Measurements from ENCODE around the gene FRMD4A. TPM values are rescaled to one million over a fixed set of nuclear protein-coding genes. Genes with fewer than 3 reads are reported as not detected.
A peak's percentile ranks its signal among the peaks of the same experiment; 100 is the strongest.
"Not testable (repeated sequence)": the region's sequence is repeated elsewhere in the genome, so short reads cannot be mapped to it uniquely, and the experiment has no call there.

The FRMD4A gene
- total RNA-seq, 2 experiments from 2014 or later, result 7.1 to 7.2 TPM

DNA sequence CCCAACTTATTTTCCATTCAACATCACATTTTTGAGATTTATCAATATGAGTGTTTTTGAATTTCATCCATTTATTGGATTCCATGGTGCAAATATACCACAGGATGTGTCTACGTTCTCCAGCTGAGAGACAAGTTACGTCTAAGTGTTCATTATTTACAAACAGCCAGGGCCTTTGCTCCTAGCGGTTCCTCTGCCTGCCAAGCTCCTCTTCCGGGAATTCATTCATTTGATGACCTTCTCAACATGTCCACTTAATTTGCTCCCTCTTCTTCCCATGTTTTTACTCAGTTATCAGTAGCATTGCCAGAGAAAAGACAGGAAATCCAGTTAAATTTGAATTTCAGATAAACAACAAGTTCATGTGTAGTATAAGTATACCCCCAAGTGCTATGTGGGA, 422.2 kb downstream of the FRMD4A start:
- no peak overlapping the region for H3K27ac Mint-ChIP-seq
- H3K4me3 Mint-ChIP-seq, result no peak overlapping the region
- H3K36me3 Mint-ChIP-seq, result no peaks in the 10 kb centered on the region
- no peak for DNase-seq
- peaks cover 2% of the 10 kb centered on the region for H3K4me1 Mint-ChIP-seq
- no peaks in the 10 kb centered on the region for H3K27me3 Mint-ChIP-seq
- H3K9me3 Mint-ChIP-seq, result peaks cover 3% of the 10 kb centered on the region

DNA sequence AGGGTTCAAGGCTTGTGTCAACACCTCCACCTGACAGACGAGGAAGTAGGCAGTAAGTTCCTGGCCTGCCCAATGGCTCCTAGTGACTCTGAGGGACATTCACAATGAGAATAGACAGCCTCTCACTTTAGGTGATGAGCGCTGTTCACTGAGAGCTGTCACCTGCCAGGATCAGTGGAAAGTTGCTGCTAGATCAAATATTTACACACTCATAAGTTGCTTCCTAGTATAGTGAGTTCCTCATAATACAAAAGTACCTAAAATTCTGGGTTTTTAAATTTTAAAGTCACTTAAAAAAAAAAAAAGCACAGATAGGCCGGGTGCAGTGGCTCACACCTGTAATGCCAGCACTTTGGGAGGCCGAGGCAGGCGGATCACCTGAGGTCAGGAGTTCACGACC, 423.2 kb downstream of the FRMD4A start:
- H3K27me3 Mint-ChIP-seq, result no peaks in the 10 kb centered on the region
- H3K27ac Mint-ChIP-seq, result no peak overlapping the region
- peaks cover 3% of the 10 kb centered on the region for H3K9me3 Mint-ChIP-seq
- H3K4me1 Mint-ChIP-seq, result peaks cover 2% of the 10 kb centered on the region
- H3K4me3 Mint-ChIP-seq, result no peak overlapping the region
- H3K36me3 Mint-ChIP-seq, result no peaks in the 10 kb centered on the region
- no peak for DNase-seq

- no peak for DNase-seq
- Mint-ChIP-seq H3K9me3 (peaks cover 3% of the 10 kb centered on the region), H3K36me3 (no peaks in the 10 kb centered on the region), H3K4me1 (peaks cover 2% of the 10 kb centered on the region), H3K27ac (no peak overlapping the region), H3K4me3 (no peak overlapping the region), H3K27me3 (no peaks in the 10 kb centered on the region)
Measured at GRCh38 chr10:13905281-13905680, 425.4 kb downstream of the FRMD4A start.

GRCh38 chr10:13904064-13904463, 426.7 kb downstream of the FRMD4A start:
- H3K36me3 Mint-ChIP-seq, result no peaks in the 10 kb centered on the region
- no peak overlapping the region for H3K27ac Mint-ChIP-seq
- no peak for DNase-seq
- peaks cover 2% of the 10 kb centered on the region for H3K4me1 Mint-ChIP-seq
- H3K27me3 Mint-ChIP-seq, result no peaks in the 10 kb centered on the region
- H3K4me3 Mint-ChIP-seq, result no peak overlapping the region
- peaks cover 3% of the 10 kb centered on the region for H3K9me3 Mint-ChIP-seq

GRCh38 chr10:13902868-13903587, 427.7 kb downstream of the FRMD4A start:
- Mint-ChIP-seq H3K27me3 (no peaks in the 10 kb centered on the region), H3K27ac (no peak overlapping the region), H3K4me3 (no peak overlapping the region), H3K9me3 (no peaks in the 10 kb centered on the region), H3K4me1 (peaks cover 2% of the 10 kb centered on the region), H3K36me3 (no peaks in the 10 kb centered on the region)
- no peak for DNase-seq

GRCh38 chr10:13899941-13900340, 430.8 kb downstream of the FRMD4A start:
- Mint-ChIP-seq H3K4me1 (no peaks in the 10 kb centered on the region), H3K36me3 (no peaks in the 10 kb centered on the region), H3K27me3 (peaks cover 9% of the 10 kb centered on the region), H3K27ac (no peak overlapping the region), H3K9me3 (no peaks in the 10 kb centered on the region), H3K4me3 (no peak overlapping the region)
- no peak for DNase-seq

- H3K9me3 Mint-ChIP-seq, DNase-seq: not testable (repeated sequence)
Measured at GRCh38 chr10:13896146-13896545, 434.6 kb downstream of the FRMD4A start.

DNA sequence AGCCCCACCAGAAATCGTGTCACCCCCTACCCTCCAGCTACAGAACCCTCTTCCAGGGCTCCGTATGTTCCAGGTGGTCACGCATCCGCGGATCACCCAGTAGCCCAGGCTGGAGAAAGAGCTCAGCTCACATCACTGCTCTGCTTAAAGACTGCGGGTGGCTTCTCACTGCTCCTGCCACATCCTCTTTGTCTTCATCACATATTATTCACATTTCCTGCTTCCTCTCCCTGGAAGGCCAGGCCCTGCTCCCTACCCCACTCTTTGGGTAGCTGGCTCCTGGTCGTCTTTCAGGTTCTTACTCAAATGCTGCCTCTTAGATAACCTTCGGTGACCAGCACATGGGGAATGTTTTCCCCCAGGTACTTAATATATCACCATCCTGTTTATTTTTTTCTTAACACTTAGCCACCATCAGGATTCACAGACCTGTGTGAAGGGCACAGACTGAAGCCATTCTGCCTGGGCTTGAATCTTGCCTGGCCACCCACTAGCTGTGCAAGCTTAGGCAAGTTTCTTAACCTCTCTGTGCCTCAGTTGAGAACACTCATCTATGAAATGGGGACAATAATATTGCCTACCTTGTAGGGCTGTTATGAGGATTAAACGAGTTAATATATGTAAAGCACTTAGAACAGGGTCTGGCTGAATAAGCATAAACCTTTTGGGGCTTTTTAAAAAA, 436.2 kb downstream of the FRMD4A start:
- Mint-ChIP-seq H3K36me3 (no peaks in the 10 kb centered on the region), H3K4me3 (no peak overlapping the region), H3K4me1 (peaks cover 9% of the 10 kb centered on the region), H3K9me3 (no peaks in the 10 kb centered on the region), H3K27ac (no peak overlapping the region), H3K27me3 (peaks cover 58% of the 10 kb centered on the region)
- DNase-seq, result no peak

More at GRCh38 chr10:13896146-13896545, 434.6 kb downstream of the FRMD4A start:
- H3K27ac Mint-ChIP-seq, H3K36me3 Mint-ChIP-seq, H3K4me3 Mint-ChIP-seq, H3K4me1 Mint-ChIP-seq: not testable (repeated sequence)
- peaks cover 42% of the 10 kb centered on the region for H3K27me3 Mint-ChIP-seq

- no peak overlapping the region for H3K27ac Mint-ChIP-seq
- H3K9me3 Mint-ChIP-seq, result no peaks in the 10 kb centered on the region
- H3K36me3 Mint-ChIP-seq, result no peaks in the 10 kb centered on the region
- no peak overlapping the region for H3K4me3 Mint-ChIP-seq
- peaks cover 9% of the 10 kb centered on the region for H3K4me1 Mint-ChIP-seq
- no peak for DNase-seq
- peaks cover 64% of the 10 kb centered on the region for H3K27me3 Mint-ChIP-seq
Measured at GRCh38 chr10:13893926-13894325, 436.8 kb downstream of the FRMD4A start.

DNA sequence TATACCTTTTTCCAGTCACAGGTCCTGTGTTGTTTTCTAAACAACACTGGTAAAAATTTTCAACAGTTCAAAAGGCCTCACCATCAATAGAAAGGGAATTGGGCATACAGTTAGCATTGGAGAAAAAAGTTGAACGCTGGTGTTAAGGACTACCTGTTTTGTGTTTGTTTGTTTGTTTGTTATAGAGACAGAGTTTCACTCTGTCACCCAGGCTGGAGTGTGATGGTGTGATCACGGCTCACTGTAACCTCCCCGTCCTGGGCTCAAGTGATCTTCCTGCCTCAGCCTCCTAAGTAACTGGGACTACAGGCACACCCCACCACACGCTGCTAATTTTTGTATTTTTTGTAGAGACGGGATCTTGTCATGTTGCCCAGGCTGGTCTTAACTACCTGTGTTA, 437.9 kb downstream of the FRMD4A start:
- Mint-ChIP-seq H3K4me1 (peaks cover 9% of the 10 kb centered on the region), H3K4me3 (no peak overlapping the region)

GRCh38 chr10:13892001-13892491, 438.7 kb downstream of the FRMD4A start:
- Mint-ChIP-seq H3K27ac (no peak overlapping the region), H3K27me3 (peaks cover 81% of the 10 kb centered on the region), H3K4me1 (peaks cover 11% of the 10 kb centered on the region), H3K9me3 (no peaks in the 10 kb centered on the region), H3K4me3 (peak overlapping the region; percentile 61), H3K36me3 (no peaks in the 10 kb centered on the region)
- no peak for DNase-seq

More for the DNA sequence above, 437.9 kb downstream of the FRMD4A start:
- peaks cover 73% of the 10 kb centered on the region for H3K27me3 Mint-ChIP-seq
- no peak for DNase-seq
- H3K9me3 Mint-ChIP-seq, result no peaks in the 10 kb centered on the region
- no peak overlapping the region for H3K27ac Mint-ChIP-seq
- H3K36me3 Mint-ChIP-seq, result no peaks in the 10 kb centered on the region

- peak overlapping the region; percentile 60 for H3K4me3 Mint-ChIP-seq
- peak; percentile 30 for DNase-seq
Measured at GRCh38 chr10:13891128-13892000, 439.4 kb downstream of the FRMD4A start.

GRCh38 chr10:13890233-13891127, 440.2 kb downstream of the FRMD4A start:
- no peaks in the 10 kb centered on the region for H3K9me3 Mint-ChIP-seq
- no peak for DNase-seq
- no peak overlapping the region for H3K27ac Mint-ChIP-seq
- H3K27me3 Mint-ChIP-seq, result peaks cover 81% of the 10 kb centered on the region
- H3K4me3 Mint-ChIP-seq, result peak overlapping the region; percentile 60
- H3K36me3 Mint-ChIP-seq, result no peaks in the 10 kb centered on the region
- peaks cover 16% of the 10 kb centered on the region for H3K4me1 Mint-ChIP-seq

More at GRCh38 chr10:13891128-13892000, 439.4 kb downstream of the FRMD4A start:
- Mint-ChIP-seq H3K36me3 (no peaks in the 10 kb centered on the region), H3K27me3 (peaks cover 81% of the 10 kb centered on the region), H3K27ac (no peak overlapping the region), H3K4me1 (peaks cover 16% of the 10 kb centered on the region), H3K9me3 (no peaks in the 10 kb centered on the region)

GRCh38 chr10:13887761-13888160, 443.0 kb downstream of the FRMD4A start:
- Mint-ChIP-seq H3K9me3 (no peaks in the 10 kb centered on the region), H3K4me1 (peaks cover 16% of the 10 kb centered on the region), H3K27me3 (peaks cover 59% of the 10 kb centered on the region), H3K27ac (no peak overlapping the region), H3K4me3 (no peak overlapping the region), H3K36me3 (no peaks in the 10 kb centered on the region)
- no peak for DNase-seq
